Pancreas (tissue), 10 donors: ENCODE data around the gene ZC3H18. TPM values are rescaled to one million over a fixed set of nuclear protein-coding genes. Genes with fewer than 3 reads are reported as not detected.

Experiments
- ATAC-seq, 4 donors: fragments of 200-7000 bp; cut with Tn5 transposase; one replicate each; pipeline versions ENCODE4 v1.8.0 to v1.9.1; 2020; ENCODE audit warnings: mild to moderate bottlenecking in 4 of 4, moderate library complexity in 4 of 4
- DNase-seq, 6 donors: peaks; one replicate each; pipeline ENCODE4 v3.0.0-alpha.2; 2020
- FAIRE-seq: peaks from 2 replicates; lab custom pipeline; 2012; peaks lifted over from hg19 to GRCh38; lab: Jason Lieb, UNC
- H3K27ac ChIP-seq, 4 donors: fragments of 200-600 bp; sonication (generic); 1 replicate in 3 of 4; 2 replicates in 1 of 4; pipeline versions ENCODE4 v1.5.0 to v1.8.0; 2020
- H3K27me3 ChIP-seq, 4 donors: fragments of 200-600 bp; one replicate each; pipeline ENCODE4 v1.8.0; 2021
- H3K36me3 ChIP-seq, 3 donors: fragments of 200-600 bp; sonication (generic) in 1 of 3; one replicate each; pipeline versions ENCODE4 v1.5.0 to v1.8.0; 2020 to 2021
- H3K4me1 ChIP-seq, 3 donors: fragments of 200-600 bp; one replicate each; pipeline ENCODE4 v1.8.0; 2021
- H3K4me3 ChIP-seq, 4 donors: fragments of 200-600 bp; sonication (generic) in 2 of 4; one replicate each; pipeline versions ENCODE4 v1.5.0 to v1.8.0; 2020 to 2021
- H3K9me3 ChIP-seq, 4 donors: fragments of 200-600 bp; one replicate each; pipeline ENCODE4 v1.8.0; 2021
- WGBS, 2 donors: extraction: QIAGEN DNeasy Blood & Tissue Kit; methylation state at CpG; one replicate each; pipeline ENCODE4 v1.1.7; 2013; 5-methylcytosine and 5-hydroxymethylcytosine counted together
- intact Hi-C, 3 donors: fragments of 100-400 bp; cut with DNase I; formaldehyde crosslinking; loops; one replicate each; pipeline versions ENCODE4 v1.11.1 to v1.14.2; 2022
- polyA plus RNA-seq, 2 donors: library from polyadenylated mRNA; stranded (reverse); fragments of 200-250 nt; gene quantifications; one replicate each; pipeline ENCODE4 v1.2.3, GENCODE V29; 2013
- total RNA-seq, 6 donors: library from RNA; stranded (reverse); fragmentation: NEBNext Ultra II Directional in 4 of 6; extraction: Animal tissue kit (Norgen Biotek cat#: 25700) in 4 of 6; gene quantifications; one replicate each; pipeline versions ENCODE4 v1.2.1 to v1.2.4, GENCODE V29; 2021 to 2023
- TF ChIP-seq, protein P1 (sequence below), 4 donors: fragments of 200-600 bp; sonication (generic) in 3 of 4; IDR thresholded peaks; one replicate each; pipeline versions ENCODE4 v1.5.0 to v1.8.0; 2021; ENCODE audit warnings: antibody characterized with exemption in 4 of 4
- donor health status: healthy with polysubstance abuse.
- donor health status: DM: no; HTN: no; CAD: no; lungs with moderate emphysema.
- donor health status: DM: no; HTN: no; CAD: no.
- donor health status: control.
- donor health status: control.
- donor health status: Bipolar disorder and iron deficiency.
- donor health status: DM: yes; HTN: yes; CAD: no.
- donor health status: DM: no; HTN: no; CAD: no.
- donor health status: DM: no; HTN: no; CAD: no.
- donor health status: DM: yes; HTN: yes; CAD: no.

The ZC3H18 gene
- total and polyA plus RNA-seq, 8 donors, result 12.2 to 27.6 (median 16.8) TPM

DNA sequence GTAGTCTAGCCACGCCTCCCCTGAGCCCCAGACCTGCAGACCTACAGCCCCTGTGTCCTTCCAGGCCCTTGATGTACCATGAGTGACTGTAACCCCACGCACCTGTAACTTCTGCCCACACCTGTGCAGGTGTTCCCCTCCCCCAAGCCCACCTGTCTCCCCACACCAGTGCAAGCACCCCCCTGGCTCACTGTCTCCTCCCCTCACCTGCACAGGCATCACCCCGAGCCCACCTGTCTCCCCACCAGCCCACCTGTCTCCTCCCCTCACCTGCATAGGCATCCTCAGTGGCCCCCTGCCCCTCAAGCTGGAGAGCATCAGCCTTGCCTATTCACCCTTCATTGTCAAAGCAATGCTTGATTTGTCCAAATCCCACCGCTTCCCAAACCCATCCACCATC, 32.3 kb upstream of the ZC3H18 start:
- Histone ChIP-seq H3K4me3 (no peak overlapping the region), H3K36me3 (no peaks in the 10 kb centered on the region), H3K9me3 (no peaks in the 10 kb centered on the region), H3K4me1 (no peaks in the 10 kb centered on the region), H3K27me3 (no peaks in the 10 kb centered on the region), H3K27ac (no peak overlapping the region)
- ATAC-seq, result peak in 1 of 4 donors; percentile 1
- intact Hi-C loops, result no loop called here
- TF ChIP-seq, protein P1, sequence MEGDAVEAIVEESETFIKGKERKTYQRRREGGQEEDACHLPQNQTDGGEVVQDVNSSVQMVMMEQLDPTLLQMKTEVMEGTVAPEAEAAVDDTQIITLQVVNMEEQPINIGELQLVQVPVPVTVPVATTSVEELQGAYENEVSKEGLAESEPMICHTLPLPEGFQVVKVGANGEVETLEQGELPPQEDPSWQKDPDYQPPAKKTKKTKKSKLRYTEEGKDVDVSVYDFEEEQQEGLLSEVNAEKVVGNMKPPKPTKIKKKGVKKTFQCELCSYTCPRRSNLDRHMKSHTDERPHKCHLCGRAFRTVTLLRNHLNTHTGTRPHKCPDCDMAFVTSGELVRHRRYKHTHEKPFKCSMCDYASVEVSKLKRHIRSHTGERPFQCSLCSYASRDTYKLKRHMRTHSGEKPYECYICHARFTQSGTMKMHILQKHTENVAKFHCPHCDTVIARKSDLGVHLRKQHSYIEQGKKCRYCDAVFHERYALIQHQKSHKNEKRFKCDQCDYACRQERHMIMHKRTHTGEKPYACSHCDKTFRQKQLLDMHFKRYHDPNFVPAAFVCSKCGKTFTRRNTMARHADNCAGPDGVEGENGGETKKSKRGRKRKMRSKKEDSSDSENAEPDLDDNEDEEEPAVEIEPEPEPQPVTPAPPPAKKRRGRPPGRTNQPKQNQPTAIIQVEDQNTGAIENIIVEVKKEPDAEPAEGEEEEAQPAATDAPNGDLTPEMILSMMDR (IDR thresholded peaks at IDR 0.05), result no peak
- no peak for FAIRE-seq
- DNase-seq, result peak in 3 of 6 donors; percentile 16 to 40 (median 29)
- 43 to 52% methylated on average over 4 of the region's 4 CpGs for WGBS, 2 donors

DNA sequence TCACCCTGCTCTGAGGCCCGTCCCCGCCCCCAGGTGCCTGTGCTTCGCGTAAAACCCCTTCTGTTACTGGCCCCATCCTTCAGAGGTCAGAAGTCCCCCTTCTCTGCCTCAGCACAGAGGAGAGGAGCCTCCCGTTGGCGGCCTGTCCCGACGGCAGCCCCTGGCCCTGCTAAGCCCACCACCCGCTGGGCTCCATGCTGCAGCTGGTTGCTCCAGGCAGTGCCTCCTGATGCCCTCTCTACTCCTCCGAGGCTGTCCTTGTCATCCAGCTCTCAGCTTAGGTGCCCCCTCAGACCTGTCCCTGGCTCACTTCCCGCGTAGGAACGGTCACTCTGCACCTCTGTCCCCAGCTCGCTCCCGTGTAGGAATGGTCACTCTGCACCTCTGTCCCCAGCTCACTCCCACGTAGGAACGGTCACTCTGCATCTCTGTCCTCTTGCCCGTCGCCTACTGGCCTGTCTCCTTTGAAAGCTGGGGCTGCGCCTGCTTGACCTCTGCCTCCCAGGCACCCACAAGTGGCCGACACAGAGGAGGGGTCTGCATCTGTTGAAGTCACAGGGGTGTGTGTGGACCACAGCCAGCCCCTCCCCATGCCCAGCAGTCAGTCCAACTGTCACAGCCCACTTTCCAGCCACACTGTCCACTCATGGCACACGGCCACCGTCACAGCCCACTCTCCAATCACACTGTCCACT, 31.7 kb upstream of the ZC3H18 start:
- TF ChIP-seq, protein P1 (IDR thresholded peaks at IDR 0.05), result no peak
- FAIRE-seq, result no peak
- DNase-seq, result peak in 4 of 6 donors; percentile 16 to 58 (median 45)
- H3K4me1 ChIP-seq, result no peaks in the 10 kb centered on the region
- no peaks in the 10 kb centered on the region for H3K9me3 ChIP-seq
- H3K27me3 ChIP-seq, result no peaks in the 10 kb centered on the region
- no peaks in the 10 kb centered on the region for H3K36me3 ChIP-seq
- H3K4me3 ChIP-seq, result no peak overlapping the region
- ATAC-seq, result peak in 1 of 4 donors; percentile 8
- 27 to 28% methylated on average over 23 of the region's 23 CpGs for WGBS, 2 donors
- H3K27ac ChIP-seq, result no peak overlapping the region
- intact Hi-C loops, result no loop called here

DNA sequence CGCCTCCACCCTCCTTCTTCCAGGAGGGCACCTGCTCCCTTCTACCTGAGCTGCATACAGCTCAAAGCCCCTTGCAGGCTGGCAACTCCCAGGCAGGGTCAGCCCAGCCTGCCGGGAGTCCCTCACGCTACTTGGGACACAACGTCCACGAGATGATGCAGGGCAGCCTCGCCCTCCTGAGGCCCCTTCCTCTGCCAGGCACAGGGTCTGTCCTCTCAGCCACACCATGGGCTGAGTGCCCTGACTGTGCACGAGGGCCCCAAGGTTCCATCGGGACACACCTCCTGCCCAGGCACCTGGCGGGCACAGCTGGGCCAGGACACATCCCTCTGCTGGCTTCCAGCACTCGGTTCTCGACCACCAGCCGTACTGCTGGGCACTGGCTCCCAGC, 30.9 kb upstream of the ZC3H18 start:
- TF ChIP-seq, protein P1 (IDR thresholded peaks at IDR 0.05), result no peak
- ATAC-seq, result peak; percentile 9 to 22 (median 15)
- Histone ChIP-seq H3K27me3 (no peaks in the 10 kb centered on the region), H3K36me3 (no peaks in the 10 kb centered on the region), H3K27ac (no peak overlapping the region), H3K9me3 (no peaks in the 10 kb centered on the region), H3K4me1 (no peaks in the 10 kb centered on the region), H3K4me3 (no peak overlapping the region)
- 20 to 23% methylated on average over 12 of the region's 12 CpGs for WGBS, 2 donors
- FAIRE-seq, result no peak
- intact Hi-C loops, result no loop called here
- peak in 3 of 6 donors; percentile 49 to 72 (median 58) for DNase-seq

DNA sequence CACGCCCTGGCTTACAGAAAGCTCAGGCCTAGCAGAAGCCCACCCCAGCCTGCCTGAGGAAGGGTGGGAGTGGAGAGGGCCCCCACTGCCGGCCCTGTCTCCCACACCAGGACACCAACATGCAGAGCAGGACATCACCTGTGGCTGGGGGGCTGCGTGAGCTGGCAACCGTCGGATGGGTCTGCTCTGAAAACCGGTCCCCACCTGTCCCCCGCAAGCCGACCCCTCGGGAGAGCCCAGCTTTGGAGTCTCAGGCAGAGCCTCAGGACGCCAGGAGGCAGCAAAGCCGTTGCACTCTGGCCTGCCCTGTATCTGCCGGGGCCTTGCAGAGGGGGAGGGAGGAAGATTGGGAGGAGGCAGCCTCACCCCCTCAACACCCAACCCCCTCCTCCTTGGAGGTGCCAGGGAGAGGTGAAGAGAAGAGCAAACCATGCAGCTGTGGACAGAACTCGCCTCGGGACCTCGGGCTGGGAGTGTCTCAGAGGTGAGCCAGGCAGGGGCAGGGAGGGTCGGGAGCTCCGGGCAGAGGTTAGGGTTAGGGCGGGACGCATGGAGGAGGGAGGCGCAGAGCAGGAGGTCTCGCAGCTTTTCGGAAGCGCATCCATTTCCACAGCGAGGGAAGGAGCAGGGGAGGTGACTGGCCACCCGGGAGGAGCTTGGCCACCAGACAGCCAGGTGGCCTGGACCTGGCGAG, 30.4 kb upstream of the ZC3H18 start:
- no peaks in the 10 kb centered on the region for H3K9me3 ChIP-seq
- TF ChIP-seq, protein P1 (IDR thresholded peaks at IDR 0.05), result no peak
- H3K27me3 ChIP-seq, result no peaks in the 10 kb centered on the region
- intact Hi-C loops, result no loop called here
- no peak overlapping the region for H3K4me3 ChIP-seq
- FAIRE-seq (no peak), DNase-seq (peak in 3 of 6 donors; percentile 33 to 62 (median 54)), ATAC-seq (peak in 1 of 4 donors; percentile 21)
- 41 to 43% methylated on average over 26 of the region's 26 CpGs for WGBS, 2 donors
- H3K36me3 ChIP-seq, result no peaks in the 10 kb centered on the region
- H3K4me1 ChIP-seq, result no peaks in the 10 kb centered on the region
- no peak overlapping the region for H3K27ac ChIP-seq
